Astrocyte (in vitro differentiated cells and primary cell): ENCODE measurements around the gene IVNS1ABP. TPM values are rescaled to one million over a fixed set of nuclear protein-coding genes. Genes with fewer than 3 reads are reported as not detected.

Experiments used
- DNase-seq: peaks from one replicate; pipeline ENCODE4 v3.0.0-alpha.2; 2010; ENCODE audit warnings: low read depth
- FAIRE-seq: peaks from 2 replicates; lab custom pipeline; 2011; peaks lifted over from hg19 to GRCh38; lab: Jason Lieb, UNC
- H2AFZ ChIP-seq: 2 replicates; pipeline ENCODE4 v1.6.0; 2012; ENCODE audit warnings: low read depth, low read length, inconsistent platforms
- H3K27ac ChIP-seq: 2 replicates; pipeline ENCODE4 v1.5.1; 2011; ENCODE audit warnings: low read depth, low read length, inconsistent platforms
- H3K27me3 ChIP-seq: 2 replicates; pipeline ENCODE4 v1.6.0; 2011; ENCODE audit warnings: low read length, inconsistent platforms; ENCODE audit not compliant: insufficient read depth
- H3K36me3 ChIP-seq: 2 replicates; pipeline ENCODE4 v1.5.1; 2011; ENCODE audit warnings: low read length, inconsistent platforms; ENCODE audit not compliant: insufficient read depth
- H3K4me1 ChIP-seq: 2 replicates; pipeline ENCODE4 v1.5.1; 2011; ENCODE audit warnings: low read length, inconsistent platforms; ENCODE audit not compliant: insufficient read depth
- H3K4me2 ChIP-seq: 2 replicates; pipeline ENCODE4 v1.6.0; 2012; ENCODE audit warnings: low read length, inconsistent platforms
- H3K4me3 ChIP-seq: 2 replicates; pipeline ENCODE4 v1.5.1; 2011; ENCODE audit warnings: low read depth, mild to moderate bottlenecking, low read length, inconsistent platforms; ENCODE audit not compliant: insufficient read depth
- H3K79me2 ChIP-seq: 2 replicates; pipeline ENCODE4 v1.6.0; 2012; ENCODE audit warnings: mild to moderate bottlenecking, low read length, inconsistent platforms; ENCODE audit not compliant: insufficient read depth
- H3K9ac ChIP-seq: 2 replicates; pipeline ENCODE4 v1.6.0; 2012; ENCODE audit warnings: mild to moderate bottlenecking, low read length, inconsistent platforms
- H3K9me3 ChIP-seq: 2 replicates; pipeline ENCODE4 v1.5.1; 2012; ENCODE audit warnings: low read depth, mild to moderate bottlenecking, low read length, inconsistent platforms; ENCODE audit not compliant: insufficient read depth
- H4K20me1 ChIP-seq: 2 replicates; pipeline ENCODE4 v1.6.0; 2012; ENCODE audit warnings: low read length, inconsistent platforms; ENCODE audit not compliant: insufficient read depth
- H3K27ac Mint-ChIP-seq: one replicate; pipeline ENCODE4 v1.8.0; 2021; ENCODE audit warnings: mild to moderate bottlenecking, mixed read lengths; ENCODE audit not compliant: unreplicated experiment
- H3K27me3 Mint-ChIP-seq: one replicate; pipeline ENCODE4 v1.8.0; 2021; ENCODE audit warnings: low read depth, mixed read lengths; ENCODE audit not compliant: unreplicated experiment
- H3K36me3 Mint-ChIP-seq: one replicate; pipeline ENCODE4 v1.8.0; 2021; ENCODE audit warnings: low read depth, mixed read lengths; ENCODE audit not compliant: unreplicated experiment
- H3K4me1 Mint-ChIP-seq: one replicate; pipeline ENCODE4 v1.8.0; 2021; ENCODE audit warnings: low read depth, mixed read lengths; ENCODE audit not compliant: unreplicated experiment
- H3K4me3 Mint-ChIP-seq: one replicate; pipeline ENCODE4 v1.8.0; 2021; ENCODE audit warnings: mild to moderate bottlenecking, moderate library complexity, mixed read lengths; ENCODE audit not compliant: unreplicated experiment
- H3K9me3 Mint-ChIP-seq: one replicate; pipeline ENCODE4 v1.8.0; 2021; ENCODE audit warnings: mild to moderate bottlenecking, mixed read lengths; ENCODE audit not compliant: unreplicated experiment
- CTCF ChIP-seq: IDR thresholded peaks from 2 replicates; pipeline ENCODE4 v1.5.1; 2011; ENCODE audit warnings: low read depth, mild to moderate bottlenecking, inconsistent platforms, low read length, moderate library complexity; ENCODE audit not compliant: insufficient read depth
- EZH2 ChIP-seq: IDR thresholded peaks from 2 replicates; pipeline ENCODE4 v1.6.1; 2012; ENCODE audit warnings: mild to moderate bottlenecking, low read length, inconsistent platforms; ENCODE audit not compliant: insufficient read depth
- total RNA-seq: library from RNA; stranded (reverse); gene quantifications from 2 replicates; pipeline ENCODE4 v1.2.1, GENCODE V29; 2021

The IVNS1ABP gene
- total RNA-seq, 1 donor from 2014 or later: 107 TPM

- Mint-ChIP-seq H3K4me1 (no peaks in the 10 kb centered on the region), H3K36me3 (no peaks in the 10 kb centered on the region), H3K4me3 (no peak overlapping the region), H3K27me3 (no peaks in the 10 kb centered on the region), H3K27ac (no peak overlapping the region), H3K9me3 (no peaks in the 10 kb centered on the region)
- Histone ChIP-seq H3K4me3 (no peak overlapping the region), H2AFZ (no peak overlapping the region), H4K20me1 (no peaks in the 10 kb centered on the region), H3K4me2 (no peak overlapping the region), H3K9me3 (no peaks in the 10 kb centered on the region), H3K4me1 (no peaks in the 10 kb centered on the region), H3K36me3 (no peaks in the 10 kb centered on the region), H3K79me2 (no peaks in the 10 kb centered on the region), H3K27ac (no peak overlapping the region), H3K9ac (no peak overlapping the region), H3K27me3 (no peaks in the 10 kb centered on the region)
- DNase-seq (no peak), FAIRE-seq (no peak)
- TF ChIP-seq CTCF (no peak), EZH2 (no peak)
Measured at GRCh38 chr1:185267701-185268100, 49.3 kb downstream of the IVNS1ABP start.

- FAIRE-seq: no peak
Measured at GRCh38 chr1:185267301-185267700, 49.7 kb downstream of the IVNS1ABP start.

More at GRCh38 chr1:185267301-185267700, 49.7 kb downstream of the IVNS1ABP start:
- Mint-ChIP-seq H3K4me3 (no peak overlapping the region), H3K4me1 (no peaks in the 10 kb centered on the region), H3K9me3 (no peaks in the 10 kb centered on the region), H3K27ac (no peak overlapping the region), H3K36me3 (no peaks in the 10 kb centered on the region), H3K27me3 (no peaks in the 10 kb centered on the region)
- no peaks in the 10 kb centered on the region for H3K79me2 ChIP-seq
- no peak overlapping the region for H3K27ac ChIP-seq
- H3K9me3 ChIP-seq: no peaks in the 10 kb centered on the region
- H4K20me1 ChIP-seq: no peaks in the 10 kb centered on the region
- H3K9ac ChIP-seq: no peak overlapping the region
- TF ChIP-seq EZH2 (no peak), CTCF (no peak)
- DNase-seq: no peak
- H3K4me1 ChIP-seq: no peaks in the 10 kb centered on the region
- H2AFZ ChIP-seq: no peak overlapping the region
- no peaks in the 10 kb centered on the region for H3K36me3 ChIP-seq
- no peak overlapping the region for H3K4me3 ChIP-seq
- no peak overlapping the region for H3K4me2 ChIP-seq
- H3K27me3 ChIP-seq: no peaks in the 10 kb centered on the region
